ENCODE data around the gene SRGAP1. TPM values are rescaled to one million over a fixed set of nuclear protein-coding genes. Genes with fewer than 3 reads are reported as not detected.

Gene SRGAP1
- total RNA-seq, 4 donors from 2014 or later = 7.2 to 22.9 (median 11.5) TPM

- no peak overlapping the region for H3K27ac ChIP-seq
- TF ChIP-seq EP300 (IDR thresholded peaks at IDR 0.05) = no peak
- no peak for TF ChIP-seq CTCF (IDR thresholded peaks at IDR 0.05)
- no peak for TF ChIP-seq POLR2AphosphoS5 (IDR thresholded peaks at IDR 0.05)
- TF ChIP-seq POLR2A (IDR thresholded peaks at IDR 0.05) = no peak
- H3K4me1 ChIP-seq = no peaks in the 10 kb centered on the region
- H3K9me3 ChIP-seq = no peaks in the 10 kb centered on the region
- peaks cover 0 to 34% of the 10 kb centered on the region in 2 donors for H3K36me3 ChIP-seq
- H3K27me3 ChIP-seq = no peaks in the 10 kb centered on the region
- ATAC-seq = no peak
- WGBS, 2 donors (ENCODE audit: low coverage in 1 of 2) = 76 to 81% methylated on average over 2 of the region's 2 CpGs
- H3K4me3 ChIP-seq = no peak overlapping the region
Observed at GRCh38 chr12:63811334-63811733, 33.2 kb upstream of the SRGAP1 start.

GRCh38 chr12:63811755-63812154 is 32.7 kb upstream of the SRGAP1 start:
- Histone ChIP-seq H3K4me1 (no peaks in the 10 kb centered on the region), H3K27ac (no peak overlapping the region), H3K4me3 (no peak overlapping the region), H3K36me3 (peaks cover 0 to 30% of the 10 kb centered on the region in 2 donors), H3K27me3 (no peaks in the 10 kb centered on the region), H3K9me3 (no peaks in the 10 kb centered on the region)
- no peak for TF ChIP-seq EP300 (IDR thresholded peaks at IDR 0.05)
- TF ChIP-seq CTCF (IDR thresholded peaks at IDR 0.05) = no peak
- no peak for ATAC-seq
- 66 to 89% methylated on average over 1 to 2 of the region's 2 CpGs for WGBS, 2 donors (ENCODE audit: low coverage in 1 of 2)

GRCh38 chr12:63814146-63814772 is 30.2 kb upstream of the SRGAP1 start:
- Histone ChIP-seq H3K27me3 (peaks cover 5% of the 10 kb centered on the region), H3K4me3 (no peak overlapping the region), H3K4me1 (no peaks in the 10 kb centered on the region), H3K36me3 (peaks cover 0 to 5% of the 10 kb centered on the region in 2 donors), H3K9me3 (peaks cover 0 to 7% (median 0%) of the 10 kb centered on the region in 3 donors), H3K27ac (no peak overlapping the region)
- TF ChIP-seq POLR2A (IDR thresholded peaks at IDR 0.05) (no peak), POLR2AphosphoS5 (IDR thresholded peaks at IDR 0.05) (no peak), CTCF (IDR thresholded peaks at IDR 0.05) (no peak), EP300 (IDR thresholded peaks at IDR 0.05) (no peak)
- ATAC-seq = no peak
- 71 to 84% methylated on average over 4 of the region's 4 CpGs for WGBS, 2 donors (ENCODE audit: low coverage in 1 of 2)

- no peak for ATAC-seq
- no peak for TF ChIP-seq POLR2A (IDR thresholded peaks at IDR 0.05)
- TF ChIP-seq CTCF (IDR thresholded peaks at IDR 0.05) = no peak
- no peak for TF ChIP-seq POLR2AphosphoS5 (IDR thresholded peaks at IDR 0.05)
- no peak for TF ChIP-seq EP300 (IDR thresholded peaks at IDR 0.05)
- no peaks in the 10 kb centered on the region for H3K4me1 ChIP-seq
- H3K9me3 ChIP-seq = peaks cover 0 to 7% (median 0%) of the 10 kb centered on the region in 3 donors
- no peak overlapping the region for H3K27ac ChIP-seq
- no peak overlapping the region for H3K4me3 ChIP-seq
- WGBS, 2 donors (ENCODE audit: low coverage in 1 of 2) = 91 to 93% methylated on average over 2 to 3 of the region's 3 CpGs
- H3K27me3 ChIP-seq = peaks cover 5% of the 10 kb centered on the region
- H3K36me3 ChIP-seq = no peaks in the 10 kb centered on the region
Observed at GRCh38 chr12:63815482-63815852, 29.0 kb upstream of the SRGAP1 start.

GRCh38 chr12:63816031-63816430 is 28.5 kb upstream of the SRGAP1 start:
- peaks cover 5% of the 10 kb centered on the region for H3K27me3 ChIP-seq
- H3K4me3 ChIP-seq = no peak overlapping the region
- H3K36me3 ChIP-seq = no peaks in the 10 kb centered on the region
- no peak for TF ChIP-seq EP300 (IDR thresholded peaks at IDR 0.05)
- TF ChIP-seq POLR2AphosphoS5 (IDR thresholded peaks at IDR 0.05) = no peak
- no peak for TF ChIP-seq POLR2A (IDR thresholded peaks at IDR 0.05)
- no peak for TF ChIP-seq CTCF (IDR thresholded peaks at IDR 0.05)
- no peak overlapping the region for H3K27ac ChIP-seq
- no peaks in the 10 kb centered on the region for H3K4me1 ChIP-seq
- H3K9me3 ChIP-seq = peaks cover 0 to 7% (median 0%) of the 10 kb centered on the region in 3 donors
- 88% methylated on average over 4 of the region's 6 CpGs; no CpG with 5 or more reads in 1 of the 2 donors for WGBS, 2 donors (ENCODE audit: low coverage in 1 of 2)
- no peak for ATAC-seq

All from gastroesophageal sphincter (tissue), 4 donors.